Osteoblast (primary cell): ENCODE data around the gene FCAMR. TPM values are rescaled to one million over a fixed set of nuclear protein-coding genes. Genes with fewer than 3 reads are reported as not detected.

Experiments used
- DNase-seq: peaks from one replicate; pipeline ENCODE4 v3.0.0; 2011; ENCODE audit warnings: low spot score, mixed read lengths; ENCODE audit not compliant: insufficient read length; ENCODE audit errors: missing footprints
- H2AFZ ChIP-seq: 2 replicates; pipeline ENCODE4 v1.6.0; 2011; ENCODE audit warnings: mild to moderate bottlenecking, low read length
- H3K27ac ChIP-seq: 2 replicates; pipeline ENCODE4 v1.5.1; 2011; ENCODE audit warnings: mild to moderate bottlenecking, low read depth, low read length, moderate library complexity
- H3K27me3 ChIP-seq: 2 replicates; pipeline ENCODE4 v1.6.0; 2012; ENCODE audit warnings: mild to moderate bottlenecking, control low read depth, inconsistent platforms, low read length, moderate library complexity; ENCODE audit not compliant: insufficient read depth
- H3K36me3 ChIP-seq: 2 replicates; pipeline ENCODE4 v1.5.1; 2011; ENCODE audit warnings: mild to moderate bottlenecking, low read length, control low read depth, moderate library complexity; ENCODE audit not compliant: insufficient read depth
- H3K4me1 ChIP-seq: 2 replicates; pipeline ENCODE4 v1.5.1; 2011; ENCODE audit warnings: mild to moderate bottlenecking, low read length, control low read depth, moderate library complexity; ENCODE audit not compliant: insufficient read depth
- H3K4me2 ChIP-seq: 2 replicates; pipeline ENCODE4 v1.6.0; 2011; ENCODE audit warnings: mild to moderate bottlenecking, low read length; ENCODE audit not compliant: insufficient read depth
- H3K4me3 ChIP-seq: fragments of 200-600 bp; sonication (generic); 3 replicates; pipeline ENCODE4 v1.5.1; 2012; ENCODE audit warnings: mild to moderate bottlenecking, low read length, inconsistent platforms; ENCODE audit not compliant: insufficient read depth
- H3K79me2 ChIP-seq: 2 replicates; pipeline ENCODE4 v1.6.0; 2012; ENCODE audit warnings: mild to moderate bottlenecking, low read length, control low read depth, inconsistent platforms; ENCODE audit not compliant: insufficient read depth
- H3K9me3 ChIP-seq: 2 replicates; pipeline ENCODE4 v1.5.1; 2011; ENCODE audit warnings: low read depth, low read length, control low read depth
- H4K20me1 ChIP-seq: 2 replicates; pipeline ENCODE4 v1.6.0; 2012; ENCODE audit warnings: mild to moderate bottlenecking, low read length, control low read depth; ENCODE audit not compliant: insufficient read depth
- total RNA-seq: library from RNA; depleted of rRNA; stranded (reverse); fragments of >200 nt; gene quantifications from 2 replicates; pipeline ENCODE4 v1.2.3, GENCODE V29; 2012
- TF ChIP-seq, protein P1 (sequence below): IDR thresholded peaks from 2 replicates; pipeline ENCODE4 v1.5.1; 2011; ENCODE audit warnings: mild to moderate bottlenecking, low read depth, low read length, moderate library complexity; ENCODE audit errors: extremely low read depth

Gene FCAMR
- total RNA-seq, 1 donor, result not detected

- no peaks in the 10 kb centered on the region for H3K36me3 ChIP-seq
- no peak overlapping the region for H3K4me2 ChIP-seq
- H3K4me3 ChIP-seq, result no peak overlapping the region
- no peaks in the 10 kb centered on the region for H4K20me1 ChIP-seq
- no peaks in the 10 kb centered on the region for H3K79me2 ChIP-seq
- H3K27ac ChIP-seq, result no peak overlapping the region
- H3K4me1 ChIP-seq, result no peaks in the 10 kb centered on the region
- TF ChIP-seq, protein P1, sequence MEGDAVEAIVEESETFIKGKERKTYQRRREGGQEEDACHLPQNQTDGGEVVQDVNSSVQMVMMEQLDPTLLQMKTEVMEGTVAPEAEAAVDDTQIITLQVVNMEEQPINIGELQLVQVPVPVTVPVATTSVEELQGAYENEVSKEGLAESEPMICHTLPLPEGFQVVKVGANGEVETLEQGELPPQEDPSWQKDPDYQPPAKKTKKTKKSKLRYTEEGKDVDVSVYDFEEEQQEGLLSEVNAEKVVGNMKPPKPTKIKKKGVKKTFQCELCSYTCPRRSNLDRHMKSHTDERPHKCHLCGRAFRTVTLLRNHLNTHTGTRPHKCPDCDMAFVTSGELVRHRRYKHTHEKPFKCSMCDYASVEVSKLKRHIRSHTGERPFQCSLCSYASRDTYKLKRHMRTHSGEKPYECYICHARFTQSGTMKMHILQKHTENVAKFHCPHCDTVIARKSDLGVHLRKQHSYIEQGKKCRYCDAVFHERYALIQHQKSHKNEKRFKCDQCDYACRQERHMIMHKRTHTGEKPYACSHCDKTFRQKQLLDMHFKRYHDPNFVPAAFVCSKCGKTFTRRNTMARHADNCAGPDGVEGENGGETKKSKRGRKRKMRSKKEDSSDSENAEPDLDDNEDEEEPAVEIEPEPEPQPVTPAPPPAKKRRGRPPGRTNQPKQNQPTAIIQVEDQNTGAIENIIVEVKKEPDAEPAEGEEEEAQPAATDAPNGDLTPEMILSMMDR, result no peak
- no peak overlapping the region for H2AFZ ChIP-seq
- no peaks in the 10 kb centered on the region for H3K9me3 ChIP-seq
- DNase-seq, result no peak
- peaks cover 31% of the 10 kb centered on the region for H3K27me3 ChIP-seq
Observed at GRCh38 chr1:206971029-206971655, 882 bp upstream of the FCAMR start.

GRCh38 chr1:206969090-206969489, 1.2 kb downstream of the FCAMR start:
- H4K20me1 ChIP-seq, result no peaks in the 10 kb centered on the region
- TF ChIP-seq, protein P1, result no peak

GRCh38 chr1:206967096-206967849, 3.0 kb downstream of the FCAMR start:
- H3K4me2 ChIP-seq, result no peak overlapping the region
- H3K36me3 ChIP-seq, result no peaks in the 10 kb centered on the region
- no peaks in the 10 kb centered on the region for H3K4me1 ChIP-seq
- peaks cover 16% of the 10 kb centered on the region for H3K27me3 ChIP-seq
- H3K4me3 ChIP-seq, result no peak overlapping the region
- H3K79me2 ChIP-seq, result no peaks in the 10 kb centered on the region
- no peak for DNase-seq
- H4K20me1 ChIP-seq, result no peaks in the 10 kb centered on the region
- peak overlapping the region; percentile 20 for H2AFZ ChIP-seq
- H3K9me3 ChIP-seq, result no peaks in the 10 kb centered on the region
- TF ChIP-seq, protein P1, result no peak
- H3K27ac ChIP-seq, result no peak overlapping the region

More at GRCh38 chr1:206969090-206969489, 1.2 kb downstream of the FCAMR start:
- H3K4me1 ChIP-seq, result no peaks in the 10 kb centered on the region
- H2AFZ ChIP-seq, result no peak overlapping the region
- no peak overlapping the region for H3K27ac ChIP-seq
- no peak overlapping the region for H3K4me2 ChIP-seq
- H3K27me3 ChIP-seq, result peaks cover 28% of the 10 kb centered on the region
- no peak for DNase-seq
- H3K9me3 ChIP-seq, result no peaks in the 10 kb centered on the region
- no peak overlapping the region for H3K4me3 ChIP-seq
- H3K79me2 ChIP-seq, result no peaks in the 10 kb centered on the region
- no peaks in the 10 kb centered on the region for H3K36me3 ChIP-seq

GRCh38 chr1:206965781-206966180, 4.5 kb downstream of the FCAMR start:
- H3K4me1 ChIP-seq, result no peaks in the 10 kb centered on the region
- no peak overlapping the region for H2AFZ ChIP-seq
- H3K9me3 ChIP-seq, result no peaks in the 10 kb centered on the region
- no peaks in the 10 kb centered on the region for H4K20me1 ChIP-seq
- no peak overlapping the region for H3K4me3 ChIP-seq
- no peak overlapping the region for H3K27ac ChIP-seq
- TF ChIP-seq, protein P1, result no peak
- peaks cover 10% of the 10 kb centered on the region for H3K27me3 ChIP-seq
- H3K79me2 ChIP-seq, result no peaks in the 10 kb centered on the region
- no peak for DNase-seq
- H3K36me3 ChIP-seq, result no peaks in the 10 kb centered on the region
- H3K4me2 ChIP-seq, result no peak overlapping the region
